LNCaP clone FGC (cell line): ENCODE data around the gene OPA3.
A peak's percentile ranks its signal among the peaks of the same experiment; 100 is the strongest.

Experiments used
- DNase-seq: peaks from one replicate; pipeline ENCODE4 v3.0.0-alpha.2; 2011; ENCODE audit warnings: low read depth
- H3K4me3 ChIP-seq: 2 replicates; pipeline ENCODE4 v1.5.1; 2011; ENCODE audit warnings: mild to moderate bottlenecking, low read depth, low read length, control low read depth
- TF ChIP-seq, protein P1 (sequence below): IDR thresholded peaks from 2 replicates; pipeline ENCODE4 v1.5.1; 2012; ENCODE audit warnings: mild to moderate bottlenecking; ENCODE audit not compliant: control insufficient read depth, insufficient read depth; ENCODE audit errors: extremely low read depth

Gene OPA3

DNA sequence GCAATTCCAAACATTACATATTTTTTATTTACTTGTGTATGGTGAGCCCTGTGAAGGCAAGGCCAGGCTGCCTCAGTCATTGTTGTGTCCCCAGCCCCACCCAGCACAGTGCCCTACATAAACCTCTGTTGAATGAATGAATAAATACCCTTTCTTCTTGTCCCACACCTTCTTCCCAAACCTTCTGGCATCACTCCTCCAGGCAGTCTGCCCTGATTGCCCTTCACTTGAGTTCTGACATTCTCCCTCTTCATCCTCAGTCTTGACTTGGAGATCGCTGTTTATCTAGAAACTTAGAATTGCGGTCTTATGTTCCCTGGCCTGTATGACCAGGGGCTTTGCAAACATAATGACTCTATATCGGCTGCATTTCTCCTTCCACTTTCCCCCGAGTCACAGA is 5.2 kb upstream of the OPA3 start:
- no peak overlapping the region for H3K4me3 ChIP-seq
- TF ChIP-seq, protein P1, sequence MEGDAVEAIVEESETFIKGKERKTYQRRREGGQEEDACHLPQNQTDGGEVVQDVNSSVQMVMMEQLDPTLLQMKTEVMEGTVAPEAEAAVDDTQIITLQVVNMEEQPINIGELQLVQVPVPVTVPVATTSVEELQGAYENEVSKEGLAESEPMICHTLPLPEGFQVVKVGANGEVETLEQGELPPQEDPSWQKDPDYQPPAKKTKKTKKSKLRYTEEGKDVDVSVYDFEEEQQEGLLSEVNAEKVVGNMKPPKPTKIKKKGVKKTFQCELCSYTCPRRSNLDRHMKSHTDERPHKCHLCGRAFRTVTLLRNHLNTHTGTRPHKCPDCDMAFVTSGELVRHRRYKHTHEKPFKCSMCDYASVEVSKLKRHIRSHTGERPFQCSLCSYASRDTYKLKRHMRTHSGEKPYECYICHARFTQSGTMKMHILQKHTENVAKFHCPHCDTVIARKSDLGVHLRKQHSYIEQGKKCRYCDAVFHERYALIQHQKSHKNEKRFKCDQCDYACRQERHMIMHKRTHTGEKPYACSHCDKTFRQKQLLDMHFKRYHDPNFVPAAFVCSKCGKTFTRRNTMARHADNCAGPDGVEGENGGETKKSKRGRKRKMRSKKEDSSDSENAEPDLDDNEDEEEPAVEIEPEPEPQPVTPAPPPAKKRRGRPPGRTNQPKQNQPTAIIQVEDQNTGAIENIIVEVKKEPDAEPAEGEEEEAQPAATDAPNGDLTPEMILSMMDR, result no peak
- no peak for DNase-seq

DNA sequence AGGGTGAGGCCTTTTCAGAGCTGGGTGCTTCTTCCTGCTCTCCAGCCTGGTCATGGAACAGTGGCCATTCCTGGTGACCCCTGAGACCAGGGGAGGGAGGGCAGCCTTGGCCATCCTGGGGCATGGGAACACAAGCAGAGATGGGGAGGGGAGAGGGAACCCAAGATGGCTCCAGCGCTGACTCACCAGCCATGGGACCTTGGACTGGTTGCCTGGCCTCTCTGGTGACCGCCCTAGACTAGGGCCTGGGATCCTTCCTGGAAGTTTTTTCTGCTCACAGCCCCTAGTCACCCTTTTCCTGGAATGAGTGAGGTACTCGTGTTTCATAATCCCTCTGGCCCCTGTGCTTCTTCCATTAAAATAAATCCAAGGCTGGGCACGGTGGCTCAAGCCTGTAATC is 3.3 kb upstream of the OPA3 start:
- H3K4me3 ChIP-seq, result no peak overlapping the region
- TF ChIP-seq, protein P1, result no peak
- DNase-seq, result no peak

DNA sequence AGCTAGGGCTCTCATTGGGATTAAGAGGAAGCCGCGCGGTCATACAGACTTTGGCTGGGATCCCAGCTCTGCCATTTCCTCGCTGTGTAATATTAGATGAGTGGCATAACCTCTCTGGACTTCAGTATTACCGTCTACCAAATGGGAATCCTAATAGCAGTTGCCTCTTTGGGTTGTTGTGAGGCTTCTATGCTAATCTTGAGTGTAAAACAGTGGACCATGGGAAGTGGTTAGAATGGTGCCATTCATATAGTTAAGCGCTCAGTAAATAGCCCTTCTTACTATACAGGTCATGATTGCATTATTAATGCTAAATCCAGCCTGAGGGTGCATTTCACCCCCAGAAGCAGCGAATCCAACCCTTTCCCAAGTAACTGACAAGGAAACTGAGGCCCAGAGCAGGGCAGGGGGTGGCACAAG is 566 bp upstream of the OPA3 start:
- TF ChIP-seq, protein P1, result no peak
- H3K4me3 ChIP-seq, result peak overlapping the region; percentile 76
- no peak for DNase-seq

DNA sequence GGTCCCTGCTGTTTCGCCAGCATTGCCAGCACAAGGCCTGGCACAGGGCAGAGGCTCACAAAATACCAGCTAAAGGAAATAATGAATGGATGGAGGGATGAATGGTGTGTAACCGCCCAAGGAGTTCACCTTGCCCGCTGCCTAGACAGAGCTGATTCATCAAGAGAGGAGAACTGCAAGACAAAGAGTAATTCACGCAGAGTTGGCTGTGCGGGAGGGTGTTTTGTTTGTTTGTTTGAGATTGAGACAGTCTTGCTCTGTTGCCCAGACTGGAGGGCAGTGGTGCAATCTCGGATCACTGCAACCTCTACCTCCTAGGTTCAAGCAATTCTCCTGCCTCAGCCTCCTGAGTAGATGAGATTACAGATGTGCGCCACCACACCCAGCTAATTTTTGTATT is 3.0 kb downstream of the OPA3 start:
- no peak for DNase-seq
- no peak overlapping the region for H3K4me3 ChIP-seq
- TF ChIP-seq, protein P1, result no peak

DNA sequence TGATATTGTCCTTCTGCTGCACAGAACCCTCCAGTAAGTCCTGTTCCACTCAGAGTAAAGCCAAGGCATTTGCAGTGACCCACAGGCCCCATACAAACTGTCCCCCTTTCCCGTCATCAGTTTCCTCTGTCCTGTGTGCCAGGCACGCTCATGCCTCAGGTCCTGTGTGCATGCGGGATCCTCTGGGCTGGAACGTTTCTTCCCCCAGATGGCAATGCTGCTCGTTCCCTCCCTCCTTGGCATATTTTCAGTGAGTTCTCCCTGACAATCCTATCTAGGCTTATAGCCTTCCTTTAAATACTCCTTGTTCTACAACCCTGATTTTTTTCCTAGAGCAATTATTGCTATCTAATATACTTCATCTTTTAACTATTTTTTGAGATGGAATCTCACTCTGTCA is 5.7 kb downstream of the OPA3 start:
- TF ChIP-seq, protein P1, result no peak
- no peak overlapping the region for H3K4me3 ChIP-seq
- no peak for DNase-seq

DNA sequence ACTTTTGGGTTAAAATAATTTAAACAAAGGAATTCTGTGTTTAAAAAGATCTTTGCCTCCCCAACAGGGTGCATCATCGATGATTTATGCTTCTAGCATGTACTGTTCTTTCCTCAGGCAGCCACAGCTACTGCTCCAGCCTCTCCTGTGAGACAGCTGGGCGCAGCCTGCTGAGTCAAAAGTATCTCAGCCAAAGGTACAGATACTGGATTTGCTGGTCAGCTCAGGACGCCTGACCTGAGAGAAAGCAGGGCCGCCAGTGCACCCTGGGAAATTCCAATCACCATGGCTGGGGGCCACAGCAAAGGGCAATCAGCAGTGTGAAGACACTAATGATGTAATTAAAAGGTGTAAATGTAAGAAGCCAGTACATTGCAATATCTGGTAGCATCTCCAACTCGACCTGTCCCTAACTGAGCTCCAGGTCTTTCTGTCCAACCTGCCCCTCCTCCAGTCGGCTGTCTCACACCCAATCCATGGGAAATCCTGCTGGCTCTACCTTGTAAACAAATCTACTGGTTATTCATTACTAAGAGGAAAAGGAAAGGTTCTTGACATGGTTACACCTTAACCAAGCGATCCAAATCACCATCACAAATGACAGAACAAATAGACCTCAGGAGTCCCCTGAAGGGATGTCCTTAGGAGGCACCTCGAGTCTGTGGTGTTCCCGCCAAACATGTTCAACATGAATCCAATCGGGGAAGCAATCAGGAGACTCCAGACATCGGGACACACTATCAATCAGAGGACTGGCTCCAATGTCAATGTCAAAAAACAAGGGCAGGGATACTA is 7.3 kb downstream of the OPA3 start:
- DNase-seq, result no peak
- no peak overlapping the region for H3K4me3 ChIP-seq
- TF ChIP-seq, protein P1, result no peak

DNA sequence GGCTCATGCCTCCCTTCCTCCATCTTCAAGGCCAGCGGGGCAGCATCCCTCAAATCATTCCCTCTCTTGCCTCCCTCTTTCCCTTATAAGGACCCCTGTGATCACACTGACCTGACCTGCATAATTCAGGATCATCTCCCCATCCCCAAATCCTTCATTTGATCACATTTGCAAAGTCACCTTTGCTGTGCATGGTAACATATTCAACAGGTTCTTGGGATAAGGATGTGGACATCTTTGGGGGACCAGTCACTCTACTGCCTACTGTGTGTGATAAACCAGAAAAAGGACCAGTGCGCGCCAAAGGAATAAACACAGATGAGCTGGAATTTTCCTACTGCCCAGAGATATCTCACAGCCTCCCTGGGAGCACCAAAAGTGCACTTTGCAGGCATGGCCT is 7.9 kb downstream of the OPA3 start:
- H3K4me3 ChIP-seq, result no peak overlapping the region
- DNase-seq, result no peak
- TF ChIP-seq, protein P1, result no peak
